HL-60 (cell line): ENCODE data around the gene SCUBE2.

Source experiments
- CTCF ChIP-seq: IDR thresholded peaks from one replicate; pipeline ENCODE4 v1.5.1; 2011; ENCODE audit warnings: low read length, control low read depth, inconsistent platforms; ENCODE audit not compliant: insufficient read depth
- GABPA ChIP-seq: IDR thresholded peaks from 2 replicates; pipeline ENCODE4 v1.6.1; 2012; ENCODE audit warnings: low read depth
- POLR2AphosphoS5 ChIP-seq: IDR thresholded peaks from 2 replicates; pipeline ENCODE4 v1.6.1; 2012; ENCODE audit warnings: low read depth
- REST ChIP-seq: IDR thresholded peaks from 2 replicates; pipeline ENCODE4 v1.6.1; 2012; ENCODE audit warnings: low read depth; ENCODE audit not compliant: insufficient replicate concordance
- SPI1 ChIP-seq: IDR thresholded peaks from 2 replicates; pipeline ENCODE4 v1.6.1; 2012; ENCODE audit warnings: low read depth, mild to moderate bottlenecking, borderline replicate concordance

GRCh38 chr11:9092853-9093778 lies 1.7 kb upstream of the SCUBE2 start:
- TF ChIP-seq GABPA (no peak), CTCF (no peak), POLR2AphosphoS5 (no peak), REST (no peak), SPI1 (no peak)
